PC-9 (cell line): ENCODE data around the gene RUVBL2. TPM values are rescaled to one million over a fixed set of nuclear protein-coding genes. Genes with fewer than 3 reads are reported as not detected.
"Not testable (repeated sequence)": the region's sequence is repeated elsewhere in the genome, so short reads cannot be mapped to it uniquely, and the experiment has no call there.

Experiments used
- BruUV-seq: library from RNA; stranded (reverse); fragments of 400-500 nt; replicated peaks from 2 replicates; lab custom pipeline; 2021; lab: Mats Ljungman, UMichigan
- CTCF ChIA-PET: fragments of 300-600 bp; sonication (Branson Sonifier 250); formaldehyde crosslinking; loops from one replicate; lab custom pipeline; 2022; ENCODE audit warnings: antibody characterized with exemption; lab: Charles Lee
- POLR2A ChIA-PET: fragments of 300-600 bp; sonication (Branson Sonifier 250); formaldehyde crosslinking; loops from one replicate; lab custom pipeline; 2022; ENCODE audit warnings: antibody characterized with exemption; ENCODE audit not compliant: unreplicated experiment; lab: Charles Lee
- DNase-seq, 2 experiments: peaks; one replicate each; pipeline versions ENCODE4 v3.0.0 to v3.0.0-alpha.2; 2015 to 2022; ENCODE audit warnings: mixed read lengths in 1 of 2
- H2AFZ ChIP-seq: fragments of 200-600 bp; sonication (generic); 2 replicates; pipeline ENCODE4 v1.8.1; 2017; ENCODE audit warnings: antibody characterized with exemption
- H3F3A ChIP-seq: fragments of 200-600 bp; sonication (generic); 2 replicates; pipeline ENCODE4 v1.8.1; 2017; ENCODE audit warnings: antibody characterized with exemption, mild to moderate bottlenecking, low read depth; ENCODE audit not compliant: insufficient read depth
- H3K27ac ChIP-seq: fragments of 200-600 bp; sonication (generic); 2 replicates; pipeline ENCODE4 v1.6.1; 2016; ENCODE audit warnings: mixed run types
- H3K27me3 ChIP-seq: fragments of 200-600 bp; sonication (generic); 2 replicates; pipeline ENCODE4 v1.6.1; 2016; ENCODE audit warnings: low read depth, mixed run types; ENCODE audit not compliant: insufficient read depth
- H3K36me3 ChIP-seq: fragments of 200-600 bp; sonication (generic); 2 replicates; pipeline ENCODE4 v1.6.1; 2016; ENCODE audit warnings: low read depth, mixed run types
- H3K4me1 ChIP-seq: fragments of 200-600 bp; sonication (generic); replicated peaks from 2 replicates; pipeline ENCODE4 v1.6.1; 2016; ENCODE audit warnings: mixed run types; ENCODE audit not compliant: insufficient read depth
- H3K4me2 ChIP-seq: fragments of 200-600 bp; sonication (generic); 2 replicates; pipeline ENCODE4 v1.6.1; 2017; ENCODE audit warnings: mixed run types
- H3K4me3 ChIP-seq: fragments of 200-600 bp; sonication (generic); 2 replicates; pipeline ENCODE4 v1.6.1; 2016; ENCODE audit warnings: mixed run types
- H3K79me2 ChIP-seq: fragments of 200-600 bp; sonication (generic); 2 replicates; pipeline ENCODE4 v1.6.1; 2017; ENCODE audit warnings: low read depth, mixed run types
- H3K9me2 ChIP-seq: fragments of 200-600 bp; sonication (generic); 2 replicates; pipeline ENCODE4 v1.8.1; 2017; ENCODE audit warnings: mild to moderate bottlenecking; ENCODE audit not compliant: insufficient read depth
- H3K9me3 ChIP-seq: fragments of 200-600 bp; sonication (generic); 2 replicates; pipeline ENCODE4 v1.8.1; 2016; ENCODE audit warnings: low read depth; ENCODE audit not compliant: insufficient read depth
- H4K20me1 ChIP-seq: fragments of 200-600 bp; sonication (generic); 2 replicates; pipeline ENCODE4 v1.8.1; 2017; ENCODE audit not compliant: insufficient read depth
- EZH2 ChIP-seq: fragments of 200-600 bp; sonication (generic); IDR thresholded peaks from 2 replicates; pipeline ENCODE4 v1.8.0; 2017; ENCODE audit warnings: antibody characterized with exemption, low read depth
- intact Hi-C: fragments of 100-400 bp; cut with micrococcal nuclease; formaldehyde crosslinking; loops from one replicate; pipeline ENCODE4 v1.10.0; 2022; ENCODE audit not compliant: unreplicated experiment
- total RNA-seq: library from RNA; stranded (reverse); gene quantifications from 2 replicates; pipeline ENCODE4 v1.2.3, GENCODE V29; 2021
- TF ChIP-seq, protein P1 (sequence below): fragments of 200-600 bp; sonication (generic); conservative IDR thresholded peaks from 2 replicates; pipeline ENCODE4 v1.6.1; 2017; ENCODE audit warnings: mixed run types, antibody characterized with exemption, mild to moderate bottlenecking, moderate library complexity

Gene RUVBL2
- total RNA-seq, 1 experiment from 2014 or later = 179 TPM

DNA sequence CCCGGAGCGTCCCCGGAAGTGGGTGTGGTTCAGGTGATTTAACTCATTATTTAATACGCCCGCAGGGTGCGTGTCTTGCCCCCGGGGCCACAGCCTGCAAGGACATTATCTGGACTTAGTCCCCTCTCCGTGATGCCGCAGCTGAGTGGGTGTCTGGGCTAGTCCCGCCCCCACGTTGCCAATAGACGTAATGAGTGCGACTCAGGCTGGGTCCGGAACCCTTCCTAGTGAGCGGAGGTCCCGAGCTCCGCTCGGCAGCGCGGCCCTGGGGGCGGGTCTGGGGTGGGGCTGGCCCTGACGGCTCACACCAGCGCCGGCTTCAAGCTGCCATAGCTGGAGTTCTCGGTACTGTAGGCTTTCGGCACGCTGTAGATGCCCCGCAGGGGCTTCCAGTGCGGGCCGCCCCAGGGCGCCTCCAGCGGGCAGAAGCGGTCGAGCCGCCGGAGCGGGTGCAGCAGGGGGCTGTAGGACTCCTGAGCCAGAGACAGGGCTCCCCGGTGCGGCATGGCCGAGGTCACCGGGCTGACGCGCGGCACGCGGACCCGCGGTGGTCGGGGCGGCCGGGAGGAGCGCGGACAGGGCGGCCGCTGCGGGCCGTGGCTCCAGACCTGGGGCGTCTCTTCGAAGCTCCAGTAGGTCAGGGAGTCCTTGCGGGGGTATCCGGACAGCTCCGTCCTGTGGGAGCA, 24.1 kb downstream of the RUVBL2 start:
- H3K9me3 ChIP-seq = no peaks in the 10 kb centered on the region
- peak in 1 of 2 experiments; percentile 55 for DNase-seq
- no peaks in the 10 kb centered on the region for H3K27me3 ChIP-seq
- peaks cover 9% of the 10 kb centered on the region; the same call in 1 of the 2 replicates for H3K4me1 ChIP-seq
- no TSS peak for BruUV-seq
- H3K27ac ChIP-seq = no peak overlapping the region
- peak overlapping the region; percentile 81 for H3K4me2 ChIP-seq
- CTCF ChIA-PET = interaction anchor here (0.6 to 1.1 kb wide), 4 partner anchors 23 to 80 kb away, joined by 3 to 8 read pairs (median 4); partner anchors contain the start of genes GYS1 and RUVBL2
- H4K20me1 ChIP-seq = no peaks in the 10 kb centered on the region
- intact Hi-C loops = loop anchor here (5.0 kb wide), 1 partner anchor 39 kb away; the partner anchor contains the start of gene CGB7
- no peak for TF ChIP-seq EZH2
- TF ChIP-seq, protein P1, sequence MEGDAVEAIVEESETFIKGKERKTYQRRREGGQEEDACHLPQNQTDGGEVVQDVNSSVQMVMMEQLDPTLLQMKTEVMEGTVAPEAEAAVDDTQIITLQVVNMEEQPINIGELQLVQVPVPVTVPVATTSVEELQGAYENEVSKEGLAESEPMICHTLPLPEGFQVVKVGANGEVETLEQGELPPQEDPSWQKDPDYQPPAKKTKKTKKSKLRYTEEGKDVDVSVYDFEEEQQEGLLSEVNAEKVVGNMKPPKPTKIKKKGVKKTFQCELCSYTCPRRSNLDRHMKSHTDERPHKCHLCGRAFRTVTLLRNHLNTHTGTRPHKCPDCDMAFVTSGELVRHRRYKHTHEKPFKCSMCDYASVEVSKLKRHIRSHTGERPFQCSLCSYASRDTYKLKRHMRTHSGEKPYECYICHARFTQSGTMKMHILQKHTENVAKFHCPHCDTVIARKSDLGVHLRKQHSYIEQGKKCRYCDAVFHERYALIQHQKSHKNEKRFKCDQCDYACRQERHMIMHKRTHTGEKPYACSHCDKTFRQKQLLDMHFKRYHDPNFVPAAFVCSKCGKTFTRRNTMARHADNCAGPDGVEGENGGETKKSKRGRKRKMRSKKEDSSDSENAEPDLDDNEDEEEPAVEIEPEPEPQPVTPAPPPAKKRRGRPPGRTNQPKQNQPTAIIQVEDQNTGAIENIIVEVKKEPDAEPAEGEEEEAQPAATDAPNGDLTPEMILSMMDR = peak; percentile 57; the same call in 1 of the 2 replicates
- H3K79me2 ChIP-seq = no peaks in the 10 kb centered on the region
- H3K9me2 ChIP-seq = no peaks in the 10 kb centered on the region
- 0 out of 2 replicates have a peak overlapping the region, but pooled peaks have one; percentile 17 for H2AFZ ChIP-seq
- H3K36me3 ChIP-seq = peaks cover 7% of the 10 kb centered on the region; the same call in 1 of the 2 replicates
- POLR2A ChIA-PET = interaction anchor here (0.6 to 0.7 kb wide), 2 partner anchors 24 to 56 kb away, joined by 4 to 10 read pairs; partner anchors contain the start of gene RUVBL2
- peak overlapping the region; percentile 48; the same call in 1 of the 2 replicates for H3K4me3 ChIP-seq
- H3F3A ChIP-seq = peaks cover 36% of the 10 kb centered on the region

DNA sequence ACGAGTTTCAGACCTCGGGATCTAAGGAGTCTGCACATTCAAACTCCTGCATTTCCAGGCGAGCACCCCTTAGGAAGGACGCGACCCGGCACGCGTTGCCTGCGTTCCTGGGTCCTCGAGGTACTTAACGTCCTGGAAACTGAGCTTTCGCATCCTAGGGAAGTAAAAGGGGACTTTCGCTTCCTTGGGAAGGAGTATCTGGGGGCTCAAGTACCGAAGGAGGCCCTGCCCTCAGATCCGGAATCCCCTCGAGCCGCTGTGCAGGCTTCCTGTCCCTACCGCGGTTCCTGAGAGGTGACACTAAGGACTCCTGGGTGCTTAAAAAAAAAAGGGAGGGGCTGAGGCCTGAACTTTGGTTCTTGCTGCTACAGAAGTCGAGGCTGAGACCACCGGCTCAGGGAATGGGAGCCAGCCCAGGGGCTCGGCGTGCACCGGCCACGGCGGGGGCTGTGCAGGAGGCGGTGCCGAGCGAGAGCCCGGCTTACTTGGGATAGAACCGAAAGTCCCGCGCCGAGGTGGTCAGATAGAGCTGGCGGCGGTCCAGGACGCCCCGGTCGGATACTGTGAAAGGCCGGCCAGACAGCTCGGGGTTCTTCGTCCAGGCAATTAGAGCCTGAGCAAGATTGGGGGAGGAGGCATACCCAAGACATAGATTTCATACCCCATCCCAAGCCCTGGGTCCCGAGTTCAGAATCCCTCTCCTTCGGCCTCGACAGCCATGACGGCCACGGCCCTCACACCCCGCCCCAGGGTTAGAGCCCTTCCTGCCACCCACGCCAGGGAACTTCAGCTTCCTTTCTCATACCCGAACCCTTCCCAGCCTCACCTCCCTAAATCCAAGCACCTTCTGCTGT, 24.9 kb downstream of the RUVBL2 start:
- H3K9me3 ChIP-seq, H3K27me3 ChIP-seq, H3K27ac ChIP-seq, H3K4me1 ChIP-seq, H3K79me2 ChIP-seq, H4K20me1 ChIP-seq, H3K36me3 ChIP-seq, H3K9me2 ChIP-seq: not testable (repeated sequence)
- ChIA-PET CTCF (interaction anchor here (0.6 to 1.4 kb wide), 3 partner anchors 23 to 55 kb away, joined by 3 to 11 read pairs (median 8); no protein-coding TSS in a partner anchor), POLR2A (interaction anchor here (0.5 to 1.1 kb wide), 4 partner anchors 25 to 658 kb away, joined by 3 to 10 read pairs (median 8); partner anchors contain the start of genes IZUMO1 and RUVBL2)
- BruUV-seq = TSS peak; percentile 84
- H3K4me3 ChIP-seq = peak overlapping the region; percentile 48; the same call in 1 of the 2 replicates
- intact Hi-C loops = loop anchor here (5.0 kb wide), 1 partner anchor 39 kb away; the partner anchor contains the start of gene CGB7
- DNase-seq = peak in 1 of 2 experiments; percentile 36
- peak overlapping the region; percentile 81 for H3K4me2 ChIP-seq
- H2AFZ ChIP-seq = 0 out of 2 replicates have a peak overlapping the region, but pooled peaks have one; percentile 30
- peaks cover 29% of the 10 kb centered on the region for H3F3A ChIP-seq

- H2AFZ ChIP-seq = peak overlapping the region; percentile 30; the same call in 1 of the 2 replicates
- H3F3A ChIP-seq = peaks cover 29% of the 10 kb centered on the region
- H3K79me2 ChIP-seq = no peaks in the 10 kb centered on the region
- no peaks in the 10 kb centered on the region for H4K20me1 ChIP-seq
- peak overlapping the region; percentile 48; the same call in 1 of the 2 replicates for H3K4me3 ChIP-seq
- TF ChIP-seq EZH2 = no peak
- TF ChIP-seq, protein P1 = no peak; the same call in 1 of the 2 replicates
- no peaks in the 10 kb centered on the region for H3K27me3 ChIP-seq
- peaks cover 9% of the 10 kb centered on the region; the same call in 1 of the 2 replicates for H3K4me1 ChIP-seq
- H3K9me3 ChIP-seq = no peaks in the 10 kb centered on the region
- H3K9me2 ChIP-seq = no peaks in the 10 kb centered on the region
- peak overlapping the region; percentile 81 for H3K4me2 ChIP-seq
- DNase-seq = peak; percentile 64 to 89
- intact Hi-C loops = loop anchor here (5.0 kb wide), 1 partner anchor 38 kb away; the partner anchor contains the start of gene CGB7
- TSS peak; percentile 20 for BruUV-seq
- H3K36me3 ChIP-seq = peaks cover 7% of the 10 kb centered on the region; the same call in 1 of the 2 replicates
- H3K27ac ChIP-seq = no peak overlapping the region
- ChIA-PET CTCF (interaction anchor here (0.6 to 1.4 kb wide), 3 partner anchors 54 to 457 kb away, joined by 3 to 11 read pairs (median 6); partner anchors contain the start of gene ALDH16A1), POLR2A (interaction anchor here (0.5 to 1.1 kb wide), 6 partner anchors 56 to 657 kb away, joined by 3 to 10 read pairs (median 5); partner anchors contain the start of gene IZUMO1)
These were observed 25.7 kb downstream of the RUVBL2 start for GRCh38 chr19:49019242-49019932.
